ENCODE results near the gene PRRC2A.
A peak's percentile ranks its signal among the peaks of the same experiment; 100 is the strongest.

- TF ChIP-seq CTCF (conservative IDR thresholded peaks at IDR 0.05; ENCODE audit: low read length) = peak; percentile 84
- no peak for TF ChIP-seq EZH2phosphoT487 (IDR thresholded peaks at IDR 0.05; ENCODE audit: borderline replicate concordance, low read depth, low read length)
These were observed 23.5 kb upstream of the PRRC2A start for GRCh38 chr6:31597006-31597405.

Data from OCI-LY7 (cell line).